PC-3 (cell line): ENCODE data around the gene FAM13A. TPM values are rescaled to one million over a fixed set of nuclear protein-coding genes. Genes with fewer than 3 reads are reported as not detected.

ENCODE experiments used
- ATAC-seq: fragments of 200-7000 bp; cut with Tn5 transposase; 2 replicates; pipeline ENCODE4 v1.9.1; 2020; ENCODE audit warnings: mild to moderate bottlenecking, moderate library complexity
- BruUV-seq: library from RNA; stranded (reverse); fragments of 400-500 nt; replicated peaks from 2 replicates; lab custom pipeline; 2021; lab: Mats Ljungman, UMichigan
- CTCF ChIA-PET: fragments of 300-600 bp; sonication (Branson Sonifier 250); formaldehyde crosslinking; loops from one replicate; lab custom pipeline; 2022; ENCODE audit warnings: antibody characterized with exemption; lab: Charles Lee
- POLR2A ChIA-PET: fragments of 300-600 bp; sonication (Branson Sonifier 250); formaldehyde crosslinking; loops from one replicate; lab custom pipeline; 2022; ENCODE audit warnings: antibody characterized with exemption; ENCODE audit not compliant: unreplicated experiment; lab: Charles Lee
- DNase-seq: peaks from one replicate; pipeline ENCODE4 v3.0.0-alpha.2; 2015
- H2AFZ ChIP-seq: fragments of 300-600 bp; sonication (generic); 2 replicates; pipeline ENCODE4 v1.6.0; 2016; ENCODE audit warnings: antibody characterized with exemption, low read length
- H3F3A ChIP-seq: fragments of 300-600 bp; sonication (generic); one replicate; pipeline ENCODE4 v1.6.0; 2017; ENCODE audit warnings: antibody characterized with exemption, low read length, control low read depth, mild to moderate bottlenecking; ENCODE audit not compliant: unreplicated experiment
- H3K27ac ChIP-seq: fragments of 300-600 bp; sonication (generic); 2 replicates; pipeline ENCODE4 v1.5.1; 2016; ENCODE audit warnings: mild to moderate bottlenecking, low read length
- H3K27me3 ChIP-seq: fragments of 300-600 bp; sonication (generic); 2 replicates; pipeline ENCODE4 v1.6.1; 2016; ENCODE audit warnings: low read length, mixed read lengths
- H3K36me3 ChIP-seq: fragments of 300-600 bp; sonication (generic); 2 replicates; pipeline ENCODE4 v1.6.1; 2016; ENCODE audit warnings: low read depth, mixed run types, low read length, mixed read lengths
- H3K4me1 ChIP-seq: fragments of 300-600 bp; sonication (generic); 2 replicates; pipeline ENCODE4 v1.5.1; 2016; ENCODE audit warnings: low read length; ENCODE audit not compliant: insufficient read depth
- H3K4me2 ChIP-seq: fragments of 300-600 bp; sonication (generic); 2 replicates; pipeline ENCODE4 v1.6.0; 2016; ENCODE audit warnings: low read length
- H3K4me3 ChIP-seq: fragments of 300-600 bp; sonication (generic); 2 replicates; pipeline ENCODE4 v1.5.1; 2016; ENCODE audit warnings: mild to moderate bottlenecking, low read length, mixed read lengths
- H3K79me2 ChIP-seq: fragments of 300-600 bp; sonication (generic); 2 replicates; pipeline ENCODE4 v1.6.1; 2017; ENCODE audit warnings: low read length, mixed read lengths
- H3K9ac ChIP-seq: fragments of 300-600 bp; sonication (generic); 2 replicates; pipeline ENCODE4 v1.6.0; 2016; ENCODE audit warnings: mild to moderate bottlenecking, low read length
- H3K9me2 ChIP-seq: fragments of 300-600 bp; sonication (generic); replicated peaks from 2 replicates; pipeline ENCODE4 v1.6.1; 2016; ENCODE audit warnings: mixed run types, low read length, mixed read lengths
- H3K9me3 ChIP-seq: fragments of 300-600 bp; sonication (generic); 2 replicates; pipeline ENCODE4 v1.6.1; 2016; ENCODE audit warnings: low read length, mixed read lengths
- H4K20me1 ChIP-seq: fragments of 300-600 bp; sonication (generic); 2 replicates; pipeline ENCODE4 v1.6.1; 2016; ENCODE audit warnings: low read length, mixed read lengths
- EZH2 ChIP-seq: fragments of 300-600 bp; sonication (generic); IDR thresholded peaks from one replicate; pipeline ENCODE4 v1.6.1; 2017; ENCODE audit warnings: antibody characterized with exemption, mild to moderate bottlenecking, low read length; ENCODE audit not compliant: unreplicated experiment
- EZH2phosphoT487 ChIP-seq: fragments of 300-600 bp; sonication (generic); IDR thresholded peaks from 2 replicates; pipeline ENCODE4 v1.6.1; 2018; ENCODE audit warnings: mild to moderate bottlenecking, antibody characterized with exemption, low read length, borderline replicate concordance
- intact Hi-C: fragments of 100-400 bp; cut with micrococcal nuclease; formaldehyde crosslinking; loops from 2 replicates; pipeline ENCODE4 v1.9.0; 2023
- total RNA-seq: library from RNA; depleted of rRNA; stranded (reverse); fragments of >200 nt; gene quantifications from 2 replicates; pipeline ENCODE4 v1.2.3, GENCODE V29; 2014
- TF ChIP-seq, protein P1 (sequence below): fragments of 300-600 bp; sonication (generic); conservative IDR thresholded peaks from 2 replicates; pipeline ENCODE4 v1.5.1; 2017; ENCODE audit warnings: antibody characterized with exemption, low read depth, mild to moderate bottlenecking, low read length

Gene FAM13A
- total RNA-seq, 1 experiment from 2014 or later = 8.6 TPM

DNA sequence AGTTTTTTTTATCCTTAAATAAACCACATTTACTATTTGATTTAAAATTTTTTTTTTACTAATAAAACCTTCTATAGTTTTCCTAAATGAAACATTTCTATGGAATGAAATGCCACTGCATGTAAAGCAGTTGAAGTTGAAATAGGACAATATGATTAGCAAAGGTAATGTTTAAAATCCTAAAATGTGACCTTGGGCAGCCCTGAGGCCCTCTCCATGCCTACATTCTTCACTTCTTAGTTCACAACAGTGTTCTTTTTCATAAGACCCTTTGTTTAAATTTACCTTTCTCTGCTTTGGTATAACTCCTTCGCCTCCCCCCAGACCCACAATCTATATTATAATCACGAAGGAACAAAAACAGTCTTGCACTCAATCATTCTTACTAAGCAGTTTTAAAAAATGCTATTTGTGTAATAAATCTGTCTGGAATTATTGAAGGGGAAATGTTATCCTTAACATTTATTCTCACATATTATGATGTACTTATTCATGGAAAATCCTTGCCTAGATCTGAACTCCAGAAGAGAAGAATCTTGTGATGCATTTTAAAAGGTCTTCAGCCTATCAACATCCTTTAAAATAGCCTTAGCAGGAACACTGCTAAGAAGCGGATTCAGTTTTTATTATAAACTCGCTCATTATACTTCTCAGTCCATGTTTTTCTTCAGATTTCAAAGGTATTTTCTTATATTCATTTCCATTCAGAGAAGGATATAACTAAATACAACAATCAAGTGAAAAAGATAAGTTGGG, 234.8 kb downstream of the FAM13A start:
- ATAC-seq = no peak
- H3K36me3 ChIP-seq = no peaks in the 10 kb centered on the region
- H3K27ac ChIP-seq = peak overlapping the region; percentile 97
- no peaks in the 10 kb centered on the region for H3F3A ChIP-seq
- no peak for DNase-seq
- peak overlapping the region; percentile 77 for H2AFZ ChIP-seq
- peak overlapping the region; percentile 72 for H3K4me3 ChIP-seq
- no peaks in the 10 kb centered on the region for H4K20me1 ChIP-seq
- H3K4me1 ChIP-seq = peaks cover 37% of the 10 kb centered on the region
- POLR2A ChIA-PET = no interaction called here
- H3K9ac ChIP-seq = peak overlapping the region; percentile 78
- no peaks in the 10 kb centered on the region for H3K9me2 ChIP-seq
- TF ChIP-seq EZH2phosphoT487 = no peak
- TF ChIP-seq EZH2 = no peak
- TF ChIP-seq, protein P1, sequence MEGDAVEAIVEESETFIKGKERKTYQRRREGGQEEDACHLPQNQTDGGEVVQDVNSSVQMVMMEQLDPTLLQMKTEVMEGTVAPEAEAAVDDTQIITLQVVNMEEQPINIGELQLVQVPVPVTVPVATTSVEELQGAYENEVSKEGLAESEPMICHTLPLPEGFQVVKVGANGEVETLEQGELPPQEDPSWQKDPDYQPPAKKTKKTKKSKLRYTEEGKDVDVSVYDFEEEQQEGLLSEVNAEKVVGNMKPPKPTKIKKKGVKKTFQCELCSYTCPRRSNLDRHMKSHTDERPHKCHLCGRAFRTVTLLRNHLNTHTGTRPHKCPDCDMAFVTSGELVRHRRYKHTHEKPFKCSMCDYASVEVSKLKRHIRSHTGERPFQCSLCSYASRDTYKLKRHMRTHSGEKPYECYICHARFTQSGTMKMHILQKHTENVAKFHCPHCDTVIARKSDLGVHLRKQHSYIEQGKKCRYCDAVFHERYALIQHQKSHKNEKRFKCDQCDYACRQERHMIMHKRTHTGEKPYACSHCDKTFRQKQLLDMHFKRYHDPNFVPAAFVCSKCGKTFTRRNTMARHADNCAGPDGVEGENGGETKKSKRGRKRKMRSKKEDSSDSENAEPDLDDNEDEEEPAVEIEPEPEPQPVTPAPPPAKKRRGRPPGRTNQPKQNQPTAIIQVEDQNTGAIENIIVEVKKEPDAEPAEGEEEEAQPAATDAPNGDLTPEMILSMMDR = no peak
- H3K4me2 ChIP-seq = peak overlapping the region; percentile 86
- CTCF ChIA-PET = no interaction called here
- no peaks in the 10 kb centered on the region for H3K9me3 ChIP-seq
- intact Hi-C loops = loop anchor here (2.0 to 5.0 kb wide), 2 partner anchors 139 to 290 kb away; partner anchors contain the start of gene TIGD2
- H3K79me2 ChIP-seq = peaks cover 32% of the 10 kb centered on the region
- BruUV-seq = no TSS peak
- H3K27me3 ChIP-seq = no peaks in the 10 kb centered on the region

DNA sequence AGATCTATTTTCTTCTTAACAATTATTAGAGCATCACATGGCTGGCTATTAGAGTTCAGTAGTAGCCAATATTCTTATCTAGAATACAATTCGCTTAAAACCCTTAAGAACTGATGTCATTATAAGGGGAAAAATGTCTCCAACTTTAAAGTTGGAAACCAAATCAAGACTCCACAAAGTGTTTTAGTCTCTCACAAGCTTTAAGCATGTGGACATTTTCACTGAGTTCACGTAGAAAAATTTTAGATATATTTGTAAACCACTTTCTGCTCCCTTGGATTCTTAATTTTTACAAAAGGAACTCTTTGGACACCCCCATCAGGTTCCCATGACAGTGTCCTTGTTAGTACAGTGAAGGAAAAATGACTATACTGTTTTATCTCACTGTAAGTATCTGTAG, 235.5 kb downstream of the FAM13A start:
- Histone ChIP-seq H4K20me1 (no peaks in the 10 kb centered on the region), H3K4me2 (peak overlapping the region; percentile 86), H3F3A (no peaks in the 10 kb centered on the region), H3K36me3 (no peaks in the 10 kb centered on the region), H3K4me3 (peak overlapping the region; percentile 72), H3K9ac (peak overlapping the region; percentile 78), H3K79me2 (peaks cover 32% of the 10 kb centered on the region), H3K9me3 (no peaks in the 10 kb centered on the region), H3K9me2 (no peaks in the 10 kb centered on the region), H3K27ac (no peak overlapping the region), H2AFZ (peak overlapping the region; percentile 59; the same call in 1 of the 2 replicates), H3K27me3 (no peaks in the 10 kb centered on the region), H3K4me1 (peaks cover 37% of the 10 kb centered on the region)
- CTCF ChIA-PET = interaction anchor here (0.5 kb wide), 1 partner anchor 8 kb away, joined by 3 read pairs; no protein-coding TSS in a partner anchor
- POLR2A ChIA-PET = no interaction called here
- intact Hi-C loops = loop anchor here (5.0 kb wide), 1 partner anchor 291 kb away; the partner anchor contains the start of gene TIGD2
- no TSS peak for BruUV-seq
- TF ChIP-seq EZH2 = no peak
- TF ChIP-seq, protein P1 = no peak
- ATAC-seq (no peak), DNase-seq (no peak)
